ENCODE measurements around the gene STIM2.
"Not testable (repeated sequence)": the region's sequence is repeated elsewhere in the genome, so short reads cannot be mapped to it uniquely, and the experiment has no call there.

Gene STIM2

GRCh38 chr4:26894881-26895280 is 34.2 kb downstream of the STIM2 start:
- Mint-ChIP-seq H3K4me1 (peaks cover 54% of the 10 kb centered on the region), H3K27ac (peak overlapping the region; percentile 41)
- H3K9me3 Mint-ChIP-seq; ATAC-seq; H3K36me3 Mint-ChIP-seq; DNase-seq (ENCODE audit: low spot score in 2 of 2); H3K4me3 Mint-ChIP-seq: not testable (repeated sequence)

DNA sequence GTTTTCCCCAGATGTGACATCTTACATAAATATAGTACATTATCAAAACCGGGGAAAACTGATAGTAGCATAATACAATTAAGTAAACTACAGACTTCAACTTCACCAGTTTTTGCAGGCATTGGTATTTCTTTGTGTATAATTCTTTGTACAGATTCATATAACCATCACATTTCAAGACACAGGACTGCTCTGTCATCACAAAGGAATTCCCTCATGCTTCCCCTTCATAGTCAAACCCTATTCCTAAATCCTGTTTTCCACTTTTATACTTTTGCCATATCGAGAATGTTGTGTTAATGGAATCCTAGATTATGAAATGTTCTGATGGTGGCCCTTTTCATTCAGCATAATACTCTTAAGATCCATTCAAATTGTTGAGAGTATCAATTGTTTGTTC is 36.0 kb downstream of the STIM2 start:
- Mint-ChIP-seq H3K9me3 (no peaks in the 10 kb centered on the region), H3K4me1 (peaks cover 57% of the 10 kb centered on the region), H3K36me3 (peaks cover 5% of the 10 kb centered on the region), H3K27ac (no peak overlapping the region), H3K4me3 (no peak overlapping the region)
- ATAC-seq (no peak), DNase-seq (ENCODE audit: low spot score in 2 of 2) (no peak)

DNA sequence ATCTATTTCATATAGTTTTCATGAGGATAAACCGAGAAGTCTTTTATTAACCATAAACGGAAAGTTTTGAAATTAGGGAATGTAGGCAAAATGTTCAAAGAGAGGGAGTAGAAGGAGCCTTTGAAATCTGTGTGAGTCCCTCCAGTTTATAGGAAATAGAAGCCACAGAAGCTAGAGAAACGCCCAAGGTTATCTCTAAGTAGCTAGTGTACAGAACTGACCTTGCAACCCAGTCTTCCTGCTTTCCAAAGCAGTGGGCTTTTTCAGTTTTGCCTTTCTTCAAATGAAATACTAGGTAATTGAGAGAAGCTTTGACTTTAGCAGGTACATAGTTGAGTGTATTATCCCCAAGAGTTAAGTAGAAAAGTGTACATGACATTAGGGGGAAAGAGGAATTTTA is 39.4 kb downstream of the STIM2 start:
- peaks cover 55% of the 10 kb centered on the region for H3K4me1 Mint-ChIP-seq
- no peaks in the 10 kb centered on the region for H3K9me3 Mint-ChIP-seq
- ATAC-seq: no peak
- H3K27ac Mint-ChIP-seq: no peak overlapping the region
- no peak overlapping the region for H3K4me3 Mint-ChIP-seq
- no peak for DNase-seq (ENCODE audit: low spot score in 2 of 2)
- no peaks in the 10 kb centered on the region for H3K36me3 Mint-ChIP-seq

GRCh38 chr4:26900765-26901164 is 40.1 kb downstream of the STIM2 start:
- Mint-ChIP-seq H3K9me3 (no peaks in the 10 kb centered on the region), H3K36me3 (no peaks in the 10 kb centered on the region), H3K27ac (no peak overlapping the region), H3K4me1 (peaks cover 60% of the 10 kb centered on the region), H3K4me3 (no peak overlapping the region)
- ATAC-seq: no peak
- no peak for DNase-seq (ENCODE audit: low spot score in 2 of 2)

- no peaks in the 10 kb centered on the region for H3K36me3 Mint-ChIP-seq
- peak overlapping the region; percentile 77 for H3K27ac Mint-ChIP-seq
- peaks cover 54% of the 10 kb centered on the region for H3K4me1 Mint-ChIP-seq
- peak; percentile 89 for ATAC-seq
- DNase-seq (ENCODE audit: low spot score in 2 of 2): no peak
- no peaks in the 10 kb centered on the region for H3K9me3 Mint-ChIP-seq
- peak overlapping the region; percentile 31 for H3K4me3 Mint-ChIP-seq
Measured at GRCh38 chr4:26905172-26905571, 44.5 kb downstream of the STIM2 start.

DNA sequence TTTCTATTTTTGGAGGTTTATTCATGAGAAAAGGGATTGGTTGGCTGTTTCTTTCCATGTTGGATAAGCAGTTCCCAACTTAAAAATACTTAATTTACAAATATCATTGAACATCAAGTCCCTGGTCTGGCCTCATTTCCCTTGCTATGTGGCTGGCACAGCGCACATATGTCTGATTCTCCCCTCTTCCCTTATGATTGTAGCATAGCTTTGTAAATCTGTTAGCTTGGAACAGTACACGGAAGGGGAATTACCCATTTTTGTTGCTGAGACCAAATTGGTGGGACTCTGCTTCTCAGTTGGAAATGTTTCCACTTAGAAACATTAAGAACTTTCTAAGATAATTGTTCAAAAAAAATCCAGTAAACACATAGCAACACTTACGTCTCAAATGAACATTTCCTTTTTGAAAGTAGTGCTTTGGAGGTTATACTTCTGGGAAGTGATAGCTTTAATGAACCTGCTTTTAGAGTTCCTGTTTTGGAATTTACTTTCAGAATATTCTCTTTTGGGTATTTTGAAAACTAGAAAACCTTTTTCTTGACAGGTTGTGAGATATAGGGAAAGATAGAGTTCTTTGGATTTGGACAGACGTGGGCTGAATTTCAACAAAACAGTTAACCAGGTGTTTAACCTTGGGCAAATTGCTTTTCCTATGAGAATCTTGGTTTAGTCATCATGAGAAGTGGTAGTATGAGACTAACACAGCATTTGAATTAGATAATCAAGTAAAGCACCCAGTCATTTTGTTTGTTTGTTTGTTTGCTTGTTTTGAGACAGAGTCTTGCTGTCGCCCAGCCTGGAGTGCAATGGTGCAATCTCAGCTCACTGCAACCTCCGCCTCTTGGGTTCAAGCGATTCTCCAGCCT is 47.3 kb downstream of the STIM2 start:
- peak; percentile 38 for ATAC-seq
- Mint-ChIP-seq H3K4me3 (no peak overlapping the region), H3K27ac (peak overlapping the region; percentile 79), H3K4me1 (peaks cover 50% of the 10 kb centered on the region), H3K36me3 (no peaks in the 10 kb centered on the region), H3K9me3 (no peaks in the 10 kb centered on the region)
- DNase-seq (ENCODE audit: low spot score in 2 of 2): no peak

DNA sequence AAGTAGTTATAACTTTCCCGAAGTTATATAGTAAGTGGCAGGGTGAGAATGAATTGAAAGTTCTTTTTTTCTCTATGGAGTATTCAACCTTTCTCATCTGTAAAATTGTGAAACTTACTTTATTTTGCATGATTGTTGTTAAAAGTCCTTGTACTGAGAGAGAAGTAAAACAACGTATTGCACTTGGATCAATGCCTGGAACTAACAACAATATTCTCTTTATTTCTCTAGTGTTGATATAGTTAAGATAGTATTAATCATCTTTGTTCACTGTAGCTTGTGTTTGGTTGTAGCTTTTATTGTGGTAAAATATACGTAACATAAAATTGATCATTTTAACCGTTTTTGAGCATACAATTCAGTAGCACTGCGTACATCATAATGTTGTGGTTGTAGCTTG is 48.7 kb downstream of the STIM2 start:
- H3K4me1 Mint-ChIP-seq: peaks cover 54% of the 10 kb centered on the region
- no peak for DNase-seq (ENCODE audit: low spot score in 2 of 2)
- H3K9me3 Mint-ChIP-seq: no peaks in the 10 kb centered on the region
- no peak overlapping the region for H3K27ac Mint-ChIP-seq
- ATAC-seq: no peak
- no peak overlapping the region for H3K4me3 Mint-ChIP-seq
- H3K36me3 Mint-ChIP-seq: no peaks in the 10 kb centered on the region

- no peak for ATAC-seq
- peaks cover 61% of the 10 kb centered on the region for H3K4me1 Mint-ChIP-seq
Measured at GRCh38 chr4:26911254-26911653, 50.6 kb downstream of the STIM2 start.

GRCh38 chr4:26912069-26912468 is 51.4 kb downstream of the STIM2 start:
- Mint-ChIP-seq H3K9me3 (no peaks in the 10 kb centered on the region), H3K4me3 (no peak overlapping the region), H3K36me3 (no peaks in the 10 kb centered on the region), H3K27ac (peak overlapping the region; percentile 81), H3K4me1 (peaks cover 67% of the 10 kb centered on the region)
- ATAC-seq (peak; percentile 72), DNase-seq (ENCODE audit: low spot score in 2 of 2) (no peak)

More at GRCh38 chr4:26911254-26911653, 50.6 kb downstream of the STIM2 start:
- Mint-ChIP-seq H3K36me3 (no peaks in the 10 kb centered on the region), H3K27ac (no peak overlapping the region), H3K4me3 (no peak overlapping the region), H3K9me3 (no peaks in the 10 kb centered on the region)
- no peak for DNase-seq (ENCODE audit: low spot score in 2 of 2)

GRCh38 chr4:26912810-26913209 is 52.2 kb downstream of the STIM2 start:
- H3K9me3 Mint-ChIP-seq: no peaks in the 10 kb centered on the region
- H3K4me1 Mint-ChIP-seq: peaks cover 61% of the 10 kb centered on the region
- DNase-seq (ENCODE audit: low spot score in 2 of 2): no peak
- peak overlapping the region; percentile 81 for H3K27ac Mint-ChIP-seq
- peak overlapping the region; percentile 23 for H3K4me3 Mint-ChIP-seq
- ATAC-seq: peak; percentile 83
- no peaks in the 10 kb centered on the region for H3K36me3 Mint-ChIP-seq

- H3K9me3 Mint-ChIP-seq: no peaks in the 10 kb centered on the region
- ATAC-seq (no peak), DNase-seq (ENCODE audit: low spot score in 2 of 2) (no peak)
- H3K36me3 Mint-ChIP-seq: peaks cover 25% of the 10 kb centered on the region
- no peak overlapping the region for H3K4me3 Mint-ChIP-seq
- peaks cover 49% of the 10 kb centered on the region for H3K4me1 Mint-ChIP-seq
- H3K27ac Mint-ChIP-seq: no peak overlapping the region
Measured at GRCh38 chr4:26916195-26916594, 55.6 kb downstream of the STIM2 start.

- peak overlapping the region; percentile 77 for H3K27ac Mint-ChIP-seq
Measured at GRCh38 chr4:26930964-26931363, 70.3 kb downstream of the STIM2 start.

GRCh38 chr4:26931451-26931850 is 70.8 kb downstream of the STIM2 start:
- peaks cover 32% of the 10 kb centered on the region for H3K4me1 Mint-ChIP-seq
- no peak for DNase-seq (ENCODE audit: low spot score in 2 of 2)
- H3K9me3 Mint-ChIP-seq: no peaks in the 10 kb centered on the region
- H3K36me3 Mint-ChIP-seq: no peaks in the 10 kb centered on the region
- no peak for ATAC-seq
- peak overlapping the region; percentile 77 for H3K27ac Mint-ChIP-seq
- no peak overlapping the region for H3K4me3 Mint-ChIP-seq

More at GRCh38 chr4:26930964-26931363, 70.3 kb downstream of the STIM2 start:
- no peak for DNase-seq (ENCODE audit: low spot score in 2 of 2)
- H3K36me3 Mint-ChIP-seq: no peaks in the 10 kb centered on the region
- no peak overlapping the region for H3K4me3 Mint-ChIP-seq
- H3K4me1 Mint-ChIP-seq: peaks cover 27% of the 10 kb centered on the region
- no peaks in the 10 kb centered on the region for H3K9me3 Mint-ChIP-seq
- ATAC-seq: peak; percentile 50

DNA sequence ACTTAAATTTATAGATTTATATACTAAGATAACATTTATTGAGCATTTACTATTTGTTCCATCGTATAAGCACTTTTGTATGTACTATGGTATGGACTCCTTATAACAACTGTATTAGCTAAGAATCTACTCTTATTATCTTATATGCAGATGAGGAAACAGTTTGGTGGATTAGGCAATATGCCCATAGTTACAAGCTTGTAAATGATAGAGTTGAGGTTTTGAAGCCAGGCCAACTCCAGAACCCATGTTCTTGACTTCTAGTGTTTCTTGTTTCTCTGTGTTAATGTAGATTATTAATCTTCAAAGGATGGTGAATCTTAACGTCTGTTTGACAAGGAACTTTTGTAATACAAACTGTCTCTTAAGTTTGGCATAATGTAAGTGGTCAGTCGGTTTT is 71.3 kb downstream of the STIM2 start:
- Mint-ChIP-seq H3K4me1 (peaks cover 37% of the 10 kb centered on the region), H3K4me3 (no peak overlapping the region), H3K36me3 (no peaks in the 10 kb centered on the region), H3K27ac (no peak overlapping the region), H3K9me3 (no peaks in the 10 kb centered on the region)
- DNase-seq (ENCODE audit: low spot score in 2 of 2): no peak
- no peak for ATAC-seq

- Mint-ChIP-seq H3K27ac (peak overlapping the region; percentile 24), H3K36me3 (no peaks in the 10 kb centered on the region), H3K4me3 (no peak overlapping the region), H3K9me3 (no peaks in the 10 kb centered on the region), H3K4me1 (peaks cover 60% of the 10 kb centered on the region)
- DNase-seq (ENCODE audit: low spot score in 2 of 2): no peak
- ATAC-seq: no peak
Measured at GRCh38 chr4:26935397-26935796, 74.8 kb downstream of the STIM2 start.

GRCh38 chr4:26936284-26937065 is 75.8 kb downstream of the STIM2 start:
- Mint-ChIP-seq H3K4me1 (peaks cover 61% of the 10 kb centered on the region), H3K36me3 (no peaks in the 10 kb centered on the region), H3K9me3 (no peaks in the 10 kb centered on the region), H3K27ac (peak overlapping the region; percentile 24), H3K4me3 (no peak overlapping the region)
- ATAC-seq: peak; percentile 48
- DNase-seq (ENCODE audit: low spot score in 2 of 2): no peak
